Keratinocyte (primary cell): Measurements from ENCODE around the gene ZFYVE16. TPM values are rescaled to one million over a fixed set of nuclear protein-coding genes. Genes with fewer than 3 reads are reported as not detected.

ENCODE experiments used
- DNase-seq: peaks from one replicate; pipeline ENCODE4 v3.0.0-alpha.2; 2011; ENCODE audit warnings: low read depth, missing footprints, low spot score
- FAIRE-seq: peaks from 2 replicates; lab custom pipeline; 2011; peaks lifted over from hg19 to GRCh38; lab: Jason Lieb, UNC
- H2AFZ ChIP-seq: 2 replicates; pipeline ENCODE4 v1.6.0; 2012; ENCODE audit warnings: low read length, control low read depth, inconsistent platforms; ENCODE audit not compliant: control insufficient read depth
- H3K27ac ChIP-seq: 2 replicates; pipeline ENCODE4 v1.5.1; 2011; ENCODE audit warnings: low read length; ENCODE audit not compliant: control insufficient read depth, insufficient read depth
- H3K27me3 ChIP-seq: 3 replicates; pipeline ENCODE4 v1.6.0; 2011; ENCODE audit warnings: low read length; ENCODE audit not compliant: control insufficient read depth, insufficient read depth; ENCODE audit errors: extremely low read depth
- H3K36me3 ChIP-seq, 2 experiments: 2 replicates in 1 of 2; 3 replicates in 1 of 2; pipeline ENCODE4 v1.5.1; 2011; ENCODE audit warnings: low read length in 2 of 2, mild to moderate bottlenecking in 1 of 2; ENCODE audit not compliant: control insufficient read depth in 2 of 2, insufficient read depth in 2 of 2; ENCODE audit errors: extremely low read depth in 1 of 2
- H3K4me1 ChIP-seq: 3 replicates; pipeline ENCODE4 v1.5.1; 2011; ENCODE audit warnings: low read length; ENCODE audit not compliant: control insufficient read depth, insufficient read depth; ENCODE audit errors: extremely low read depth
- H3K4me2 ChIP-seq: 3 replicates; pipeline ENCODE4 v1.6.0; 2011; ENCODE audit warnings: low read depth, low read length; ENCODE audit not compliant: control insufficient read depth, insufficient read depth; ENCODE audit errors: extremely low read depth
- H3K4me3 ChIP-seq, 3 experiments: fragments of 200-600 bp in 1 of 3; sonication (generic) in 1 of 3; 2 replicates in 2 of 3; 3 replicates in 1 of 3; pipeline ENCODE4 v1.5.1; 2011 to 2016; ENCODE audit warnings: low read length in 3 of 3, mild to moderate bottlenecking in 3 of 3, control low read depth in 2 of 3, inconsistent platforms in 1 of 3, low read depth in 1 of 3, mixed read lengths in 1 of 3, mixed run types in 1 of 3, moderate library complexity in 1 of 3; ENCODE audit not compliant: control insufficient read depth in 2 of 3, insufficient read depth in 2 of 3; ENCODE audit errors: extremely low read depth in 1 of 3
- H3K79me2 ChIP-seq: 2 replicates; pipeline ENCODE4 v1.6.0; 2012; ENCODE audit warnings: low read length; ENCODE audit not compliant: control insufficient read depth, insufficient read depth
- H3K9ac ChIP-seq: 3 replicates; pipeline ENCODE4 v1.6.0; 2011; ENCODE audit warnings: low read length; ENCODE audit not compliant: control insufficient read depth, insufficient read depth; ENCODE audit errors: extremely low read depth
- H3K9me1 ChIP-seq: 3 replicates; pipeline ENCODE4 v1.6.0; 2011; ENCODE audit warnings: low read length; ENCODE audit not compliant: control insufficient read depth, insufficient read depth; ENCODE audit errors: extremely low read depth
- H3K9me3 ChIP-seq: 2 replicates; pipeline ENCODE4 v1.5.1; 2012; ENCODE audit warnings: low read depth, low read length; ENCODE audit not compliant: control insufficient read depth
- H4K20me1 ChIP-seq: 3 replicates; pipeline ENCODE4 v1.6.0; 2011; ENCODE audit warnings: low read length; ENCODE audit not compliant: control insufficient read depth, insufficient read depth; ENCODE audit errors: extremely low read depth
- EZH2 ChIP-seq: IDR thresholded peaks from one replicate; pipeline ENCODE4 v1.6.1; 2012; ENCODE audit warnings: inconsistent platforms, mild to moderate bottlenecking, low read length, moderate library complexity
- dilution Hi-C: fragments of 300-500 bp; cut with MboI; formaldehyde crosslinking; loops from one replicate; pipeline ENCODE4 v1.7.0; 2020; ENCODE audit warnings: low sequenced_read_pairs; ENCODE audit not compliant: extremely low pct_ligation_motif_present
- polyA plus RNA-seq, 5 experiments: library from polyadenylated mRNA; depleted of rRNA in 3 of 5; stranded (reverse) in 3 of 5; stranded (forward) in 1 of 5; unstranded in 1 of 5; fragments of >200 nt; gene quantifications; 1 replicate in 1 of 5; 2 replicates in 3 of 5; 3 replicates in 1 of 5; pipeline versions ENCODE4 v1.2.1 to v1.2.3, GENCODE V29; 2011 to 2012; ENCODE audit warnings: missing spikeins in 2 of 5, low read depth in 1 of 5, low replicate concordance in 1 of 5
- TF ChIP-seq, protein P1 (sequence below), 3 experiments: IDR thresholded peaks in 1 of 3; conservative IDR thresholded peaks in 1 of 3; optimal IDR thresholded peaks in 1 of 3; 2 replicates in 2 of 3; 3 replicates in 1 of 3; pipeline versions ENCODE3 to v1.5.1; 2011; ENCODE audit warnings: low read length in 3 of 3, mild to moderate bottlenecking in 3 of 3, moderate library complexity in 2 of 3, control low read depth in 1 of 3, inconsistent platforms in 1 of 3; ENCODE audit not compliant: insufficient read depth in 2 of 3; ENCODE audit errors: extremely low read depth in 1 of 3

Gene ZFYVE16
- polyA plus RNA-seq, 1 donor (not counting 4 experiments of a cell fraction or from before 2014, with no cell fraction given), result 13.5 TPM

GRCh38 chr5:80504833-80505232 is 97.0 kb downstream of the ZFYVE16 start:
- no peaks in the 10 kb centered on the region for H3K79me2 ChIP-seq
- H4K20me1 ChIP-seq, result no peaks in the 10 kb centered on the region
- no peaks in the 10 kb centered on the region for H3K27me3 ChIP-seq
- H3K4me1 ChIP-seq, result peaks cover 2% of the 10 kb centered on the region
- no peak overlapping the region for H2AFZ ChIP-seq
- H3K9ac ChIP-seq, result no peak overlapping the region
- FAIRE-seq (no peak), DNase-seq (no peak)
- dilution Hi-C loops, result no loop called here
- H3K4me2 ChIP-seq, result no peak overlapping the region
- H3K27ac ChIP-seq, result no peak overlapping the region
- H3K9me1 ChIP-seq, result no peaks in the 10 kb centered on the region
- H3K36me3 ChIP-seq, result no peaks in the 10 kb centered on the region
- no peak for TF ChIP-seq EZH2
- TF ChIP-seq, protein P1, sequence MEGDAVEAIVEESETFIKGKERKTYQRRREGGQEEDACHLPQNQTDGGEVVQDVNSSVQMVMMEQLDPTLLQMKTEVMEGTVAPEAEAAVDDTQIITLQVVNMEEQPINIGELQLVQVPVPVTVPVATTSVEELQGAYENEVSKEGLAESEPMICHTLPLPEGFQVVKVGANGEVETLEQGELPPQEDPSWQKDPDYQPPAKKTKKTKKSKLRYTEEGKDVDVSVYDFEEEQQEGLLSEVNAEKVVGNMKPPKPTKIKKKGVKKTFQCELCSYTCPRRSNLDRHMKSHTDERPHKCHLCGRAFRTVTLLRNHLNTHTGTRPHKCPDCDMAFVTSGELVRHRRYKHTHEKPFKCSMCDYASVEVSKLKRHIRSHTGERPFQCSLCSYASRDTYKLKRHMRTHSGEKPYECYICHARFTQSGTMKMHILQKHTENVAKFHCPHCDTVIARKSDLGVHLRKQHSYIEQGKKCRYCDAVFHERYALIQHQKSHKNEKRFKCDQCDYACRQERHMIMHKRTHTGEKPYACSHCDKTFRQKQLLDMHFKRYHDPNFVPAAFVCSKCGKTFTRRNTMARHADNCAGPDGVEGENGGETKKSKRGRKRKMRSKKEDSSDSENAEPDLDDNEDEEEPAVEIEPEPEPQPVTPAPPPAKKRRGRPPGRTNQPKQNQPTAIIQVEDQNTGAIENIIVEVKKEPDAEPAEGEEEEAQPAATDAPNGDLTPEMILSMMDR (optimal IDR thresholded peaks at IDR 0.05 in 1 of 3, IDR thresholded peaks at IDR 0.05 in 1 of 3, conservative IDR thresholded peaks at IDR 0.05 in 1 of 3; ENCODE audit: extremely low read depth in 1 of 3, insufficient read depth in 2 of 3, low read length in 3 of 3), result no peak
- no peak overlapping the region for H3K4me3 ChIP-seq
- H3K9me3 ChIP-seq, result no peaks in the 10 kb centered on the region

DNA sequence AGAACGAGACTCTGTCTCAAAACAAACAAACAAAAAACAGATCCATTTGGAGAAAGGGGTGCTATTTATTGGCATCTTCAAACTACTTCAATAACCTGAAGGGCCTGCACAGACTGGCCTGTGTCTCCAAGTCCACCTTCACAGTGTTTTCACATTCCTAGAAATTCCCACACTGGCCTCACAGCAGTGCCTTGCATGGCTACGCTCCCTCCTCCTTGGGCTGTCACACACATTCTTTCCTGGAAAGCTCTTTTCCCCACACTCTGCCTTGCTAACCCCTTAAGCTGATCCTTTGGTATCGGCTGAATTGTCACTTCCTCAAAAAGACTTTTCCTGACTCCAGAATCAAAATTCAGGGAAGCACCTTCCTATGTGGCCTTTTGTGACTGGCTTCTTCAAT is 99.8 kb downstream of the ZFYVE16 start:
- Histone ChIP-seq H3K9ac (no peak overlapping the region), H3K36me3 (no peaks in the 10 kb centered on the region), H3K4me1 (peaks cover 2% of the 10 kb centered on the region), H2AFZ (no peak overlapping the region), H3K27ac (no peak overlapping the region), H3K79me2 (no peaks in the 10 kb centered on the region), H4K20me1 (no peaks in the 10 kb centered on the region), H3K4me3 (no peak overlapping the region), H3K27me3 (no peaks in the 10 kb centered on the region), H3K9me3 (no peaks in the 10 kb centered on the region), H3K4me2 (no peak overlapping the region), H3K9me1 (no peaks in the 10 kb centered on the region)
- dilution Hi-C loops, result no loop called here
- FAIRE-seq (no peak), DNase-seq (no peak)
- TF ChIP-seq EZH2, result no peak
- TF ChIP-seq, protein P1 (optimal IDR thresholded peaks at IDR 0.05 in 1 of 3, IDR thresholded peaks at IDR 0.05 in 1 of 3, conservative IDR thresholded peaks at IDR 0.05 in 1 of 3; ENCODE audit: extremely low read depth in 1 of 3, insufficient read depth in 2 of 3, low read length in 3 of 3), result no peak
